Liver (tissue), 9 donors: ENCODE data around the gene ARHGEF40. TPM values are rescaled to one million over a fixed set of nuclear protein-coding genes. Genes with fewer than 3 reads are reported as not detected.

Experiments used
- DNase-seq: peaks from one replicate; pipeline ENCODE4 v3.0.0-alpha.2; 2017; ENCODE audit warnings: low spot score
- H3K27ac ChIP-seq, 2 donors: one replicate each; pipeline ENCODE4 v1.7.0; 2013; ENCODE audit warnings: inconsistent platforms in 2 of 2, low read length in 2 of 2, control low read depth in 1 of 2, low read depth in 1 of 2, mild to moderate bottlenecking in 1 of 2
- H3K27me3 ChIP-seq, 4 donors: one replicate each; pipeline versions ENCODE4 v1.6.1 to v1.7.0; 2013; ENCODE audit warnings: low read length in 3 of 4, inconsistent platforms in 1 of 4, mild to moderate bottlenecking in 1 of 4, moderate library complexity in 1 of 4; ENCODE audit not compliant: control insufficient read depth in 4 of 4, insufficient read depth in 4 of 4
- H3K36me3 ChIP-seq, 4 donors: one replicate each; pipeline versions ENCODE4 v1.6.1 to v1.7.0; 2013; ENCODE audit warnings: low read length in 3 of 4, mild to moderate bottlenecking in 3 of 4, low read depth in 1 of 4, moderate library complexity in 1 of 4; ENCODE audit not compliant: control insufficient read depth in 4 of 4, insufficient read depth in 3 of 4
- H3K4me1 ChIP-seq, 4 donors: one replicate each; pipeline versions ENCODE4 v1.6.1 to v1.7.0; 2013; ENCODE audit warnings: low read length in 3 of 4, mild to moderate bottlenecking in 3 of 4, moderate library complexity in 1 of 4; ENCODE audit not compliant: control insufficient read depth in 4 of 4, insufficient read depth in 4 of 4
- H3K4me3 ChIP-seq, 3 donors: one replicate each; pipeline versions ENCODE4 v1.6.1 to v1.7.0; 2013; ENCODE audit warnings: low read length in 3 of 3, control low read depth in 1 of 3, low read depth in 1 of 3, mild to moderate bottlenecking in 1 of 3
- H3K9ac ChIP-seq, 2 donors: one replicate each; pipeline ENCODE4 v1.7.0; 2013; ENCODE audit warnings: low read length in 2 of 2, mild to moderate bottlenecking in 2 of 2, moderate library complexity in 2 of 2, control low read depth in 1 of 2, low read depth in 1 of 2
- H3K9me3 ChIP-seq, 4 donors: one replicate each; pipeline versions ENCODE4 v1.6.1 to v1.7.0; 2013; ENCODE audit warnings: low read length in 3 of 4; ENCODE audit not compliant: control insufficient read depth in 4 of 4
- CTCF ChIP-seq: fragments of 150-350 bp; IDR thresholded peaks from 2 replicates; pipeline ENCODE4 v1.5.1; 2017; ENCODE audit warnings: improper control_type of control experiment, low read depth, low read length; ENCODE audit not compliant: missing input control
- EGR1 ChIP-seq, 2 donors: IDR thresholded peaks; 2 replicates each; pipeline ENCODE4 v1.6.1; 2016 to 2018; ENCODE audit warnings: antibody characterized with exemption in 2 of 2, low read depth in 2 of 2
- FOXA1 ChIP-seq: IDR thresholded peaks from 2 replicates; pipeline ENCODE4 v1.6.1; 2016; ENCODE audit warnings: antibody characterized with exemption
- FOXA2 ChIP-seq: IDR thresholded peaks from 2 replicates; pipeline ENCODE4 v1.6.1; 2016; ENCODE audit warnings: antibody characterized with exemption
- GABPA ChIP-seq, 2 donors: IDR thresholded peaks in 1 of 2; conservative IDR thresholded peaks in 1 of 2; 2 replicates each; pipeline ENCODE4 v1.6.1; 2016; ENCODE audit warnings: antibody characterized with exemption in 2 of 2, mild to moderate bottlenecking in 1 of 2, moderate library complexity in 1 of 2
- HNF4A ChIP-seq, 2 donors: conservative IDR thresholded peaks; 2 replicates each; pipeline ENCODE4 v1.6.1; 2016; ENCODE audit warnings: antibody characterized with exemption in 2 of 2, mild to moderate bottlenecking in 2 of 2
- HNF4G ChIP-seq: IDR thresholded peaks from 2 replicates; pipeline ENCODE4 v1.6.1; 2016; ENCODE audit warnings: antibody characterized with exemption
- JUND ChIP-seq, 2 donors: IDR thresholded peaks; 2 replicates each; pipeline ENCODE4 v1.6.1; 2016; ENCODE audit warnings: antibody characterized with exemption in 2 of 2
- NR2F2 ChIP-seq: IDR thresholded peaks from 2 replicates; pipeline ENCODE4 v1.6.1; 2016; ENCODE audit warnings: antibody characterized with exemption
- RXRA ChIP-seq, 2 donors: IDR thresholded peaks; 2 replicates each; pipeline ENCODE4 v1.6.1; 2017 to 2018; ENCODE audit warnings: antibody characterized with exemption in 2 of 2, mild to moderate bottlenecking in 1 of 2
- SP1 ChIP-seq: IDR thresholded peaks from 2 replicates; pipeline ENCODE4 v1.6.1; 2018; ENCODE audit warnings: antibody characterized with exemption, mild to moderate bottlenecking
- TAF1 ChIP-seq: conservative IDR thresholded peaks from 2 replicates; pipeline ENCODE4 v1.6.1; 2016; ENCODE audit warnings: antibody characterized with exemption, mild to moderate bottlenecking
- YY1 ChIP-seq: IDR thresholded peaks from 2 replicates; pipeline ENCODE4 v1.6.1; 2016; ENCODE audit warnings: antibody characterized with exemption, mild to moderate bottlenecking
- whole genome bisulfite sequencing: extraction: QIAGEN DNeasy Blood & Tissue Kit; methylation state at CpG from one replicate; pipeline ENCODE4 v1.1.7; 2013; 5-methylcytosine and 5-hydroxymethylcytosine counted together
- polyA plus RNA-seq, 2 donors: library from polyadenylated mRNA; stranded (reverse) in 1 of 2; unstranded in 1 of 2; fragments of 200-250 nt in 1 of 2; fragments of >200 nt in 1 of 2; fragmentation: Nextera tagmentation in 1 of 2; extraction: Ambion mirVana in 1 of 2; gene quantifications; one replicate each; pipeline versions ENCODE4 v1.2.1 to v1.2.3, GENCODE V29; 2013 to 2015
- total RNA-seq, 2 donors: library from RNA; depleted of rRNA; stranded (reverse); fragments of >200 nt; gene quantifications; one replicate each; pipeline ENCODE4 v1.2.3, GENCODE V29; 2014
- TF ChIP-seq, protein P1 (sequence below): IDR thresholded peaks from 2 replicates; pipeline ENCODE4 v1.6.1; 2016; ENCODE audit warnings: antibody characterized with exemption, mild to moderate bottlenecking
- TF ChIP-seq, protein P2 (sequence below): IDR thresholded peaks from 2 replicates; pipeline ENCODE4 v1.6.1; 2016; ENCODE audit warnings: antibody characterized with exemption
- TF ChIP-seq, protein P3 (sequence below): IDR thresholded peaks from 2 replicates; pipeline ENCODE4 v1.6.1; 2016; ENCODE audit warnings: antibody characterized with exemption
- TF ChIP-seq, protein P4 (sequence below): IDR thresholded peaks from 2 replicates; pipeline ENCODE4 v1.6.1; 2016; ENCODE audit warnings: antibody characterized with exemption
- donor health status: healthy.
- donor health status: healthy.
- donor health status: healthy.
- donor health status: healthy.
- donor health status: healthy.

The ARHGEF40 gene
- total RNA-seq (10 to 100 TPM; 19.8 to 42.5 TPM), polyA plus RNA-seq (10 to 100 TPM in 1 of 2 donors, 1 to 10 TPM in 1; 9.3 to 14.0 TPM)

GRCh38 chr14:21070083-21070609 lies at the start of gene ARHGEF40:
TSS of gene ARHGEF40 (plus strand) at chr14:21070304. CDS start at chr14:21070397, 93 bp downstream.
- Histone ChIP-seq H3K27ac (peak within 1 kb of the TSS; percentile 73 to 85), H3K9ac (peak within 1 kb of the TSS in 1 of 2 donors; percentile 56), H3K4me1 (peaks cover 9 to 59% (median 45%) of the 10 kb centered on the region in 4 donors), H3K4me3 (peak within 1 kb of the TSS; percentile 65 to 83 (median 77)), H3K9me3 (no peaks in the 10 kb centered on the region), H3K36me3 (peaks cover 0 to 8% (median under 1%) of the 10 kb centered on the region in 4 donors), H3K27me3 (no peaks in the 10 kb centered on the region)
- under 1% methylated on average over 63 of the region's 63 CpGs for WGBS
- DNase-seq, result peak; percentile 51
- TF ChIP-seq, protein P1, sequence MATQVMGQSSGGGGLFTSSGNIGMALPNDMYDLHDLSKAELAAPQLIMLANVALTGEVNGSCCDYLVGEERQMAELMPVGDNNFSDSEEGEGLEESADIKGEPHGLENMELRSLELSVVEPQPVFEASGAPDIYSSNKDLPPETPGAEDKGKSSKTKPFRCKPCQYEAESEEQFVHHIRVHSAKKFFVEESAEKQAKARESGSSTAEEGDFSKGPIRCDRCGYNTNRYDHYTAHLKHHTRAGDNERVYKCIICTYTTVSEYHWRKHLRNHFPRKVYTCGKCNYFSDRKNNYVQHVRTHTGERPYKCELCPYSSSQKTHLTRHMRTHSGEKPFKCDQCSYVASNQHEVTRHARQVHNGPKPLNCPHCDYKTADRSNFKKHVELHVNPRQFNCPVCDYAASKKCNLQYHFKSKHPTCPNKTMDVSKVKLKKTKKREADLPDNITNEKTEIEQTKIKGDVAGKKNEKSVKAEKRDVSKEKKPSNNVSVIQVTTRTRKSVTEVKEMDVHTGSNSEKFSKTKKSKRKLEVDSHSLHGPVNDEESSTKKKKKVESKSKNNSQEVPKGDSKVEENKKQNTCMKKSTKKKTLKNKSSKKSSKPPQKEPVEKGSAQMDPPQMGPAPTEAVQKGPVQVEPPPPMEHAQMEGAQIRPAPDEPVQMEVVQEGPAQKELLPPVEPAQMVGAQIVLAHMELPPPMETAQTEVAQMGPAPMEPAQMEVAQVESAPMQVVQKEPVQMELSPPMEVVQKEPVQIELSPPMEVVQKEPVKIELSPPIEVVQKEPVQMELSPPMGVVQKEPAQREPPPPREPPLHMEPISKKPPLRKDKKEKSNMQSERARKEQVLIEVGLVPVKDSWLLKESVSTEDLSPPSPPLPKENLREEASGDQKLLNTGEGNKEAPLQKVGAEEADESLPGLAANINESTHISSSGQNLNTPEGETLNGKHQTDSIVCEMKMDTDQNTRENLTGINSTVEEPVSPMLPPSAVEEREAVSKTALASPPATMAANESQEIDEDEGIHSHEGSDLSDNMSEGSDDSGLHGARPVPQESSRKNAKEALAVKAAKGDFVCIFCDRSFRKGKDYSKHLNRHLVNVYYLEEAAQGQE, result no peak
- TF ChIP-seq, protein P2, sequence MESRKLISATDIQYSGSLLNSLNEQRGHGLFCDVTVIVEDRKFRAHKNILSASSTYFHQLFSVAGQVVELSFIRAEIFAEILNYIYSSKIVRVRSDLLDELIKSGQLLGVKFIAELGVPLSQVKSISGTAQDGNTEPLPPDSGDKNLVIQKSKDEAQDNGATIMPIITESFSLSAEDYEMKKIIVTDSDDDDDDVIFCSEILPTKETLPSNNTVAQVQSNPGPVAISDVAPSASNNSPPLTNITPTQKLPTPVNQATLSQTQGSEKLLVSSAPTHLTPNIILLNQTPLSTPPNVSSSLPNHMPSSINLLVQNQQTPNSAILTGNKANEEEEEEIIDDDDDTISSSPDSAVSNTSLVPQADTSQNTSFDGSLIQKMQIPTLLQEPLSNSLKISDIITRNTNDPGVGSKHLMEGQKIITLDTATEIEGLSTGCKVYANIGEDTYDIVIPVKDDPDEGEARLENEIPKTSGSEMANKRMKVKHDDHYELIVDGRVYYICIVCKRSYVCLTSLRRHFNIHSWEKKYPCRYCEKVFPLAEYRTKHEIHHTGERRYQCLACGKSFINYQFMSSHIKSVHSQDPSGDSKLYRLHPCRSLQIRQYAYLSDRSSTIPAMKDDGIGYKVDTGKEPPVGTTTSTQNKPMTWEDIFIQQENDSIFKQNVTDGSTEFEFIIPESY, result no peak
- TF ChIP-seq, protein P3, sequence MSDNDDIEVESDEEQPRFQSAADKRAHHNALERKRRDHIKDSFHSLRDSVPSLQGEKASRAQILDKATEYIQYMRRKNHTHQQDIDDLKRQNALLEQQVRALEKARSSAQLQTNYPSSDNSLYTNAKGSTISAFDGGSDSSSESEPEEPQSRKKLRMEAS, result no peak
- TF ChIP-seq CTCF (no peak), GABPA (IDR thresholded peaks at IDR 0.05 in 1 of 2, conservative IDR thresholded peaks at IDR 0.05 in 1 of 2) (no peak), EGR1 (IDR thresholded peaks at IDR 0.05; ENCODE audit: low read depth in 2 of 2) (no peak), FOXA1 (no peak), JUND (IDR thresholded peaks at IDR 0.05) (no peak), HNF4G (no peak), SP1 (no peak), TAF1 (no peak), FOXA2 (no peak)
- TF ChIP-seq, protein P4, sequence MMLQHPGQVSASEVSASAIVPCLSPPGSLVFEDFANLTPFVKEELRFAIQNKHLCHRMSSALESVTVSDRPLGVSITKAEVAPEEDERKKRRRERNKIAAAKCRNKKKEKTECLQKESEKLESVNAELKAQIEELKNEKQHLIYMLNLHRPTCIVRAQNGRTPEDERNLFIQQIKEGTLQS, result no peak

DNA sequence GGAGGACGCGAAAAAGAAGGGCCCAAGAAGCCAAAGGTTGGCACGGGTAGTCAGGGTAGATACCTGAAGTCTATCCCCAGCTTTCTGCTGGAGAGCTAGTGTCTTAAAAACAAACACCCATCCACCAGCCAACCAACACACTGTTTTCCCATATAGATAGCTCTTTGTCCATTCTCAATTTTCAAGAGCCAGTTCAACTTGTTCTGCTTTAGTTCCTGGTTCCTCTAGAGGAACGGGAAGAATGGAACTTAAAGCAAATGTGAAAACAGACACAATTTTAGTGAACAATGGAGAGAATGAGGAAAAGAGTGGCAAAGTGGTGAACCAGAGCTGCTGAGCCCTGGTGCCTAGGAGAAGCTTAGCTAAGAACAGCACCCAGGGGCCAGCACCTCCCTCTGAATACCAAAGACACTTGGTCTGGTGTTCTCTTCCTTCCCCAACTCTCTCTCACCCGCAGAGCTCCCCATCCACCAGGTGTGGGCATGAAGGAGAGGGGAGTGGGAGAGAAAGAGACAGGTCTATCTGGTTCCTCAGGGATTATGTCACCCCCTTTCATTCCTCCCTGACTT lies 49.0 kb upstream of the ARHGEF40 start:
- 89% methylated on average over 5 of the region's 5 CpGs for WGBS
- DNase-seq, result no peak
- H3K27ac ChIP-seq, result no peak overlapping the region
- no peak overlapping the region for H3K4me3 ChIP-seq
- H3K4me1 ChIP-seq, result peaks cover 0 to 67% (median 40%) of the 10 kb centered on the region in 4 donors
- H3K9ac ChIP-seq, result no peak overlapping the region
- H3K27me3 ChIP-seq, result no peaks in the 10 kb centered on the region
- no peaks in the 10 kb centered on the region for H3K9me3 ChIP-seq
- H3K36me3 ChIP-seq, result peaks cover 8 to 45% (median 44%) of the 10 kb centered on the region in 4 donors
- TF ChIP-seq RXRA (IDR thresholded peaks at IDR 0.05) (no peak), YY1 (no peak), TAF1 (no peak), SP1 (no peak), JUND (IDR thresholded peaks at IDR 0.05) (no peak), NR2F2 (no peak), HNF4A (conservative IDR thresholded peaks at IDR 0.05) (no peak), GABPA (IDR thresholded peaks at IDR 0.05 in 1 of 2, conservative IDR thresholded peaks at IDR 0.05 in 1 of 2) (no peak), FOXA2 (no peak)
- TF ChIP-seq, protein P4, result no peak
- TF ChIP-seq, protein P3, result no peak
- TF ChIP-seq, protein P1, result no peak
